ENCODE data around the gene FGF3.

FGF3 gene

GRCh38 chr11:69861901-69862300 is 42.7 kb upstream of the FGF3 start:
- TF ChIP-seq MYC (IDR thresholded peaks at IDR 0.05; ENCODE audit: low read depth, low read length): no peak
- TF ChIP-seq CTCF (IDR thresholded peaks at IDR 0.05; ENCODE audit: low read depth, low read length): no peak
- no peak for TF ChIP-seq POLR2A (IDR thresholded peaks at IDR 0.05; ENCODE audit: extremely low read depth, insufficient read length)
- TF ChIP-seq MAX (IDR thresholded peaks at IDR 0.05; ENCODE audit: low read depth, low read length): no peak
- no peak overlapping the region for H3K4me3 ChIP-seq (ENCODE audit: low read depth, low read length)
- DNase-seq (ENCODE audit: low read depth): no peak

GRCh38 chr11:69860796-69861445 is 41.7 kb upstream of the FGF3 start:
- TF ChIP-seq MYC (IDR thresholded peaks at IDR 0.05; ENCODE audit: low read depth, low read length): no peak
- TF ChIP-seq CTCF (IDR thresholded peaks at IDR 0.05; ENCODE audit: low read depth, low read length): no peak
- TF ChIP-seq MAX (IDR thresholded peaks at IDR 0.05; ENCODE audit: low read depth, low read length): no peak
- TF ChIP-seq POLR2A (IDR thresholded peaks at IDR 0.05; ENCODE audit: extremely low read depth, insufficient read length): no peak
- DNase-seq (ENCODE audit: low read depth): no peak
- no peak overlapping the region for H3K4me3 ChIP-seq (ENCODE audit: low read depth, low read length)

GRCh38 chr11:69860244-69860643 is 41.0 kb upstream of the FGF3 start:
- TF ChIP-seq POLR2A (IDR thresholded peaks at IDR 0.05; ENCODE audit: extremely low read depth, insufficient read length) (no peak), CTCF (IDR thresholded peaks at IDR 0.05; ENCODE audit: low read depth, low read length) (no peak), MAX (IDR thresholded peaks at IDR 0.05; ENCODE audit: low read depth, low read length) (no peak), MYC (IDR thresholded peaks at IDR 0.05; ENCODE audit: low read depth, low read length) (no peak)
- no peak for DNase-seq (ENCODE audit: low read depth)

GRCh38 chr11:69859275-69859934 is 40.2 kb upstream of the FGF3 start:
- no peak for DNase-seq (ENCODE audit: low read depth)
- H3K4me3 ChIP-seq (ENCODE audit: low read depth, low read length): no peak overlapping the region
- no peak for TF ChIP-seq MYC (IDR thresholded peaks at IDR 0.05; ENCODE audit: low read depth, low read length)
- no peak for TF ChIP-seq MAX (IDR thresholded peaks at IDR 0.05; ENCODE audit: low read depth, low read length)
- TF ChIP-seq CTCF (IDR thresholded peaks at IDR 0.05; ENCODE audit: low read depth, low read length): no peak
- no peak for TF ChIP-seq POLR2A (IDR thresholded peaks at IDR 0.05; ENCODE audit: extremely low read depth, insufficient read length)

More at GRCh38 chr11:69860244-69860643, 41.0 kb upstream of the FGF3 start:
- H3K4me3 ChIP-seq (ENCODE audit: low read depth, low read length): no peak overlapping the region

- H3K4me3 ChIP-seq (ENCODE audit: low read depth, low read length): no peak overlapping the region
- TF ChIP-seq CTCF (IDR thresholded peaks at IDR 0.05; ENCODE audit: low read depth, low read length) (no peak), POLR2A (IDR thresholded peaks at IDR 0.05; ENCODE audit: extremely low read depth, insufficient read length) (no peak), MAX (IDR thresholded peaks at IDR 0.05; ENCODE audit: low read depth, low read length) (no peak), MYC (IDR thresholded peaks at IDR 0.05; ENCODE audit: low read depth, low read length) (no peak)
- DNase-seq (ENCODE audit: low read depth): no peak
Measured at GRCh38 chr11:69855421-69855820, 36.2 kb upstream of the FGF3 start.

Measured in NB4 (cell line).